GM19025 (cell line): ENCODE data around the gene PIWIL4.
"Not testable (repeated sequence)": the region's sequence is repeated elsewhere in the genome, so short reads cannot be mapped to it uniquely, and the experiment has no call there.

Experiments used
- ATAC-seq: cut with Tn5 transposase; IDR thresholded peaks from one replicate; pipeline ENCODE4 v1.9.1; 2021; ENCODE audit warnings: mild to moderate bottlenecking, low read depth, moderate library complexity; ENCODE audit not compliant: unreplicated experiment

PIWIL4 gene

GRCh38 chr11:94629741-94630140 is 62.6 kb downstream of the PIWIL4 start:
- ATAC-seq = no peak

GRCh38 chr11:94630221-94630620 is 63.1 kb downstream of the PIWIL4 start:
- no peak for ATAC-seq

GRCh38 chr11:94632356-94632755 is 65.2 kb downstream of the PIWIL4 start:
- no peak for ATAC-seq

- no peak for ATAC-seq
Measured at GRCh38 chr11:94635072-94635471, 67.9 kb downstream of the PIWIL4 start.

GRCh38 chr11:94636388-94636949 is 69.3 kb downstream of the PIWIL4 start:
- no peak for ATAC-seq

DNA sequence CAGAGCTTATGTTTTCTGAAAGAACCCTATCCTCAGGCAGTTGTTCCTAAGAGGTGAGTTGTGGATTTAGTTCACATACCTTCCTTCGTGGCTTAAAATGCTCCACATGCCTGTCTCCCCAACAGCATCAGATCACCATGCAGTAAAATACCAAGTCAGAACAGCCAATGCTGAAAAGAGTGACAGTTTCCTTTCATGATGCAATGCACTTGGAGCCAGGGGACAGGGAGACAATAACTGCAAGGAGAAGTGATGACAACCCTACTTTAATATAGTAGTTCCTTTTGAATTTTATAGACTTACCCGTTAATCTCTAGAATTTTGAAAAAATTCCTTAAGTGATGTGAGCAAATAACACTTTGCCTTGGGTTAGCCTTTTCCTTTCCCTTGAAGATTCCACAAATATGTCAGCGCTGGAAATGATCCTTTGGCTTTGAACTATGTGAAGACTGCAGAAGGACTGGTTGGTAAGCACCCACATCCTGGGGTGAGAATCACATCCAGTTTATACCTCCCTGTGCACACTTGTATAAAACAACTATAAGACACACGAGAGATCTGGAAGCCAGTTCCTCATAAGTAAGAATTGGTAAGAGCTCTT is 71.2 kb downstream of the PIWIL4 start:
- peak; percentile 15 for ATAC-seq

- ATAC-seq = peak; percentile 45
Measured at GRCh38 chr11:94638902-94639373, 71.8 kb downstream of the PIWIL4 start.

DNA sequence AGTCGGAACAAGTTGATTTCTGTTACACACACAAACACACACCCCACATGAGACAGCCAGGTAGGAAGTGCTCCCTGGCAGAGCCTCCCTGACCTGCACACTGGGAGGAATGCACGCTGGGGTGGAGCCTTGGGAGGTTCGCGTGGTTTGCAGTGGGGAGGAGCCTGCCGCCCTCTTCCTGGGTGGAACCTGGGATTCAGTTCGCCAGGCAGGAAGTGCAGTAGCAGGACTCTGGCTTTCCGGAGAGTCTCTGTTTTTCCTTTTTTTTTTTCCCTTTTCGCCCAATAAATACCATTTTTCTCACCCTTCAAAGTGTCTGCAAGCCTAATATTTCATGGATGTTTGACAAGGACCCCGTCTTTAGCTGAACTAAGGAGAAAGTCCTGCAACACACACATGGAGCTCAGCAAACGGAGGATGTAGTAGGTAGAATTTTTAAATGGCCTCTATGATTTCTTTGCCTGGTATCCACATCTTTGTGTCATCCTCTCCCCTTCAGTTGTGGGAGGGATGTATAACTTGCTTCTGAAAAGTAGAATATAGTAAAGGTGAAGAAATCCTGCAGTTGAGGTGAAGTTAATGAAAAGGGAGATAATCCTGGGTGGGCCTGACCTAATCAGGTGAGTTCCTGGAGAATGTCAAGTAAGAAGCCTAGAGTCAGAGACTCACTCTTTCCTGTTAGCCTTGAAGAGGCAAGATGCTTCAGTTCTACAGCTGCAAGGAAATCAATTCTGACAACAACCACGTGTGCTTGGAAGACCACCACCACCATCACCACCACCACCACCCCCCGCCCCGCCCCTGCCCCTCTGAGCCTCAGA is 72.9 kb downstream of the PIWIL4 start:
- no peak for ATAC-seq

DNA sequence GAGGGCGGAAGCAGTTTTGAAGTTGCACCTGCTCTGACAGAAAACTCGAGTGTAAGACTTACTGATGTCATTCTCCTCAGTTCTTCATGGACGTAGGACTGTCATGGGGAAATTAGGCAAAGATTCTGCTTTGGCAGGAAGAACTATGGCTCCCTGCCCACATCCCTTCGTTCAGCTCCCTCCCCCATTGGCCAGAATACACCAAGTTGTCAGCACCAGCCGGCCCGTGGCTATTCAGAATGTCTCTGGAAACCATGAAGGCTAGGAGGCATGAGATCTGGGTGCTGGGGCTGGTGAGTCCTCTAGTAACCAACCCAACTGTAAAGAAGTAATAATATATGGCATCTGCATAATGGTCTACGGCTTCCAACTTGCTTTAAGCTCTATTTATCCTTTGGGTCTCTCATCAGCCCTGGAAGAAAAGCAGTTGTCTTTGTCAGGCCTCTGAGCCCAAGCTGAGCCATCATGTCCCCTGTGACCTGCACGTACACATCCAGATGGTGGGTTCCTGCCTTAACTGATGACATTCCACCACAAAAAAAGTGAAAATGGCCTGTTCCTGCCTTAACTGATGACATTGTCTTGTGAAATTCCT is 74.1 kb downstream of the PIWIL4 start:
- ATAC-seq = no peak

DNA sequence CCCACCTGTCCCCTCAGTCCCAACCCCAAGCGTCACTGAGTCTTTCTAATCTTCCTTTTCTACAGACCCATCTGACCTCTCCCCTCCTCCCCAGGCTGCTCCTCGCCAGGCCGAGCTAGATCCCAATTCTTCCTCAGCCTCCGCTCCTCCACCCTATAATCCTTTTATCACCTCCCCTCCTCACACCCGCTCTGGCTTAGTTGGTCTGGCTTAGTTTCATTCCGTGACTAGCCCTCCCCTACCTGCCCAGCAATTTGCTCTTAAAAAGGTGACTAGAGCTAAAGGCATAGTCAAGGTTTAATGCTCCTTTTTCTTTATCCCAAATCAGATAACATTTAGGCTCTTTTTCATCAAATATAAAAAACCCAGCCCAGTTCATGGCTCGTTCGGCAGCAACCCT is 76.0 kb downstream of the PIWIL4 start:
- not testable (repeated sequence) for ATAC-seq

GRCh38 chr11:94647926-94648325 is 80.8 kb downstream of the PIWIL4 start:
- ATAC-seq = no peak

DNA sequence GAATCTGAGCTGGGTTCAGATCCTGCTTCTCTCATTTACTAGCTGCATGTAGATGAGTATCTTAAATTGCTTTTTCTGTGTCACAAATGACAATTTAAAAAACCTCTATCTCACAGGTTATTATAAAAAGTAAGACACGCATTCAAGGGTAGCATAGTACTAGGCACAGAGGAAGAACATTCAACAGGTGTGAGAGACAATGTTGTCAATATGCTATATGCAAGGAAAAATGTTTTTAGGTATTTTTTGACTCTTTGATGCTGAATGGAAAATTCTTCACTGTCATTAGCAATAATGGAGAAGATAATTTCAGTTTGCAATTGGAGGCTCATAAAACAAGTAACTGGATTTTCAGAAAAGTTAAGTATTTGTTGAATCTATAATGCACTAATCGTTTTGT is 81.6 kb downstream of the PIWIL4 start:
- no peak for ATAC-seq

DNA sequence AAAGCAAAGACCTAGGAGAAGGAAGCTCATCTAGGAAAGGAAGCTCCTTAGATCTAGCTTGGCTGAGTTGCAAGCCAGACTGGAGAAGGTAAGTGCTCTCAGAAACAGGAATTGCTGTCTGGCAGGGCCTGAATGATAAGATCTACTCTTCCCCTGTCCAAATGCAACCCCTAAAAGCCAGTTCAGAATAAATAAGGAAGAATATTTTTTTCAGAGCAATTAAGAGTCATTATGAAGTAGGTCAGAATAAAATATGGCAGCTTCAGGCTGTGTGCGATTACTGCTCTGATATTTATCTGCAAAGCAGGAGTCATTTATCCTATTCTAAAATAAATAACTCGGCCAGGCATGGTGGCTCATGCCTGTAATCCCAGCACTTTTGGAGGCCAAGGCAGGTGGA is 82.1 kb downstream of the PIWIL4 start:
- ATAC-seq = no peak

DNA sequence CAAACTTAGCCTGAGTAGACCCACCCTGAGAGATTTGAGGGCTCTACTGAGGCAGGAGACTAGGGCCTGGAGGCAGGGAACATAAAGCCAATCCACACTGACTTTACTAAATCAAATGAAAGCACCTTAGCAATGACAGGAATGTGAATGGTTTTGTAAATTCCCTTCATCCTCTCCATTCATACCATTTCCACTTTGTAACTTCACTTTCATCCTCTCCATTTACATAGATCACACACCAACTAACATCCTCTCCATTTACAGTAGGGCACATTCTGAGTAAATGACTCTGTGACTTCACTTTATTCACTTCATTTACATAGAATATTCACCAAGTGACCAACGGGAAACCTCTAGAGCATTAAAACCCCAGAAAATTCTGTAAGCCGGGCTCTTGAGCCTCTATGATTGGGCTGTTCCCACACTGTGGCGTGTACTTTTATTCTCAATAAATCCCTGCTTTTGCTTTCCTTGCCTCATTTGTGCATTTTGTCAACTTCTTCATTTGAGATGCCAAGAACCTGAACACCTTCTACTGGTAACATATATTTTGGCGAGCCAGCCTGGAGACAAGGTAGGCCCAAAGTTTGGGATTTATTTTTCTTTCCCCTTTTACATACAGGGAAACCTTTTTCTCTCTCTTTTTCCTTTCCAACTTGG is 82.9 kb downstream of the PIWIL4 start:
- no peak for ATAC-seq

GRCh38 chr11:94650756-94651155 is 83.6 kb downstream of the PIWIL4 start:
- no peak for ATAC-seq

- ATAC-seq = no peak
Measured at GRCh38 chr11:94652735-94653284, 85.6 kb downstream of the PIWIL4 start.

DNA sequence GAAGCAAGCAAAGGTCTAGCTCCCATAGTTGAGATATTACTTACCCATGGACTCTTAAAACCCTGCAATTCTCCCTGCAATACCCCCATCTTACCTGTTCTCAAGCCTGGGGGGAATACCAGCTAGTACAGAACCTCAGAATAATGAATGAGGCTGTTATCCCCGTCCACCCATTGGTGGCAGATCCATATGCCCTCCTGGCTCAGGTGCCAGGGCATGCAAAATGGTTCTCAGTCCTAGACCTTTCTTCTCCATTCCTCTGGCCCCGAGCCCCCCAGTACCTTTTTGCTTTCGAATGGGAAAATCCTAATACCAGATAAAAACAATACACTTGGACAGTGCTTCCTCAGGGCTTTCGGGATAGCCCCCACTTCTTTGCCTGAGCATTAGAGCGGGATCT is 86.4 kb downstream of the PIWIL4 start:
- no peak for ATAC-seq

DNA sequence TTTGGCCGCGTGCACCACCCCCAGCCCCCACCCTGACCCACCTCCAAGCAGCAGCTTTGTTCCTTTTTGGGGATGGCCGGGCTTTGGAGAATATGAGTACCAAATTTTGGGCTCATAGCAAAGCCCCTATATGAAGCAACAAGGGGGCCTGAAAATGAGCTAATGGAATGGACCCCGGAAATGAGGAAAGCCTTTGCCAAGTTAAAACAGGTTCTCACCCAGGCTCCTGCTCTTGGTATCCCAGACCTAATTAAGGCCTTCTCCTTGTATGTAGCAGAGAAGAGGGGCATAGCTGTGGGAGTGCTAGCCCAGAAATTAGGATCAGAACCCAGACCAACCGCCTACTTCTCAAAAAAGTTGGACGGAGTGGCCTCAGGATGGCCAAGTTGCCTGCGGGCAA is 87.0 kb downstream of the PIWIL4 start:
- ATAC-seq = no peak

GRCh38 chr11:94655291-94655690 is 88.1 kb downstream of the PIWIL4 start:
- ATAC-seq = no peak

DNA sequence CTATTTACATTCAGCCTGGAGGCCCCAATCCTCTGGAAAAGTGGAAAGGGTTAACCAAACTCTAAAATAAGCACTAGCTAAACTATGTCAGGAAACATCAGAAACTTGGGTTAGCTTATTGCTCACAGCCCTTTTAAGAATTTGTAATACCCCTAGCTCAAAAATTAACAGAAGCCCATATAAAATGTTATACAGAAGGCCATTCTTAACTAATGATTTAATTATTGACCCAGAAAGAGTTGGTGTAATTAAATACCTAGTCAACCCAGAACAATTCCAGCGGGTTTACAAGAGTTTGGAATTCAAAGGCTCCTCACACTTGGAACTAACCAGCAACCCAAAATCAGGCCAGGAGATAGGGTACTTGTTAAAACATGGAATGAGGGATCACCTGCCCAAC is 88.8 kb downstream of the PIWIL4 start:
- no peak for ATAC-seq

DNA sequence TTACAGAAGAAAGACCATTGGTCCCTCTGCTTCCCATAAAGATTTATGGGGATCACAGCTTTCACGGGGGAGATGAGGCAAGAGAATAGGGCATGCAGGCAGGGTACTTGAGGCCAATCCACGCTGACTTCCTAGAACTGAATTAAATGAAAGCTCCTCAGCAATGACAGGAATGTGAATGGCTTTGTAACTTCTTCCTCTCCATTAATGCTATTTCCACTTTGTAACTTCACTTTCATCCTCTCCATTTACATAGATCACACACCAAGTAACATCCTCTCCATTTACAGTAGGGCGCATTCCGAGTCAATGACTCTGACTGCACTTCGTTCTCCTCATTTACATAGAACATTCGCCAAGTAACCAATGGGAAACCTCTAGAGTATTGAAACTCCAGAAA is 89.8 kb downstream of the PIWIL4 start:
- ATAC-seq = no peak
